ENCODE measurements around the gene RRAGD. TPM values are rescaled to one million over a fixed set of nuclear protein-coding genes. Genes with fewer than 3 reads are reported as not detected.

RRAGD gene, protein sequence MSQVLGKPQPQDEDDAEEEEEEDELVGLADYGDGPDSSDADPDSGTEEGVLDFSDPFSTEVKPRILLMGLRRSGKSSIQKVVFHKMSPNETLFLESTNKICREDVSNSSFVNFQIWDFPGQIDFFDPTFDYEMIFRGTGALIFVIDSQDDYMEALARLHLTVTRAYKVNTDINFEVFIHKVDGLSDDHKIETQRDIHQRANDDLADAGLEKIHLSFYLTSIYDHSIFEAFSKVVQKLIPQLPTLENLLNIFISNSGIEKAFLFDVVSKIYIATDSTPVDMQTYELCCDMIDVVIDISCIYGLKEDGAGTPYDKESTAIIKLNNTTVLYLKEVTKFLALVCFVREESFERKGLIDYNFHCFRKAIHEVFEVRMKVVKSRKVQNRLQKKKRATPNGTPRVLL
- 0.51 and 1.2 TPM in 2 replicates for total RNA-seq

DNA sequence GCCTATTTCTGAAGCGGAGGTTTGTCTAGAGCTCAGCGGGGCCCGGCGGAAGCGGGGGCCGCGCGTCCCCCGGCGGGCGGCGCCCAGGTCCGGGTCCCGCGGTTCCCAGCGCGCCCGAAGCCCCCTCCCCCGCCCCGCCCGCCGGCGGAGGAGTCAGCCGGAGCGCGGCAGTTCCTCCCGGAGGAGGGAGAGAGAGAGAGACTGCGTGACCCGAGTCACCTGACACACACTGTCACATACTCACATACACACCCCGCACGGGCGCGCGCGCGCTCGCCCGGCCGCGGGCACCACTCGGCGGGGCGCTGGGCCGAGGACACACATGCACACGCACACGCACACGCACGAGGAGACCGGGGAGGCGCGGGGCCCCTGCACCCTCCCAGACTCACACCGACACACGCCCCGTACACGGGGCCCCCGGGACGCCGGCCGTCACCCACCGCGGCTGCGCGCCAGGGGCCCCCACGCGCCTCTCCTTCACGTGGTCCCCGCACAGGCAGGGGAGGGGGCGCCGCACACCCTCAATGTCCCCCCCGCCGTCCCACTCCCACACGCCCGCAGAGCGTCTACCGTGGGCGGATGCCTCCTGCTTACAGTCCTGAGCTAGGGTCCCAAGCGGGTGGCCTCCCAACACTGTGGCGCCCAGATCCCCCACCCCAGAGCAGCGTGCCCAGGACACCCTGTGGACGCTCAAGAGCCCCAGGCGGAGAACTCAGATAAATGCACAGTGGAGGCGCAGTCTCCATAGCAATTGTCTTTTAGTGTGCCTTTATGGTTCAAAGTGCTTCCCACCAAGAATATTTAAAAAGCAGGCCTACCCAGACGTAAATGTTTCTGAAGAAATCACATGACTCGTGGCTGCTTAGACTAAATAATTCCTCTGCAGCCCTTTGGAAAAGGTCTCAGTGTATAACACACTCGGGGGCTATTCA, at the start of gene RRAGD:
RRAGD (minus strand) TSS at position 203 of the 935 bp plus-strand sequence. CDS start 280 bp downstream, outside the sequence.
- DNase-seq: peak; percentile 19

DNA sequence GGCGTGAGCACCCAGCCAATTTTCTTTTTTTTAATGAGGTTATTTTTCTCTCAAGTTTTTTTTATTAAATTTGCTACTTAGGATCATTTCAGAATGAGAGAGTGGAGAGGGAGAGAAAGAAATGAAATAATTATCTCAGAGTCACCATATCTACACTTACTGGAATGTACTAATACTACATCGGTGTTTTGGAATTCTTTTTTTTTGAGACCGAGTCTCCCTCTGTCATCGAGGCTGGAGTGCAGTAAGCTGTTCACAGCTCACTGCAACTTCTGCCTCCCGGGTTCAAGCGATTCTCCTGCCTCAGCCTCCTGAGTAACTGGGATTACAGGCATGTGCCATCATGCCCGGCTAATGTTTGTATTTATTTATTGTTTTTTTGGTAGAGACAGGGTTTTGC, 48.6 kb upstream of the RRAGD start:
- no peak for DNase-seq

DNA sequence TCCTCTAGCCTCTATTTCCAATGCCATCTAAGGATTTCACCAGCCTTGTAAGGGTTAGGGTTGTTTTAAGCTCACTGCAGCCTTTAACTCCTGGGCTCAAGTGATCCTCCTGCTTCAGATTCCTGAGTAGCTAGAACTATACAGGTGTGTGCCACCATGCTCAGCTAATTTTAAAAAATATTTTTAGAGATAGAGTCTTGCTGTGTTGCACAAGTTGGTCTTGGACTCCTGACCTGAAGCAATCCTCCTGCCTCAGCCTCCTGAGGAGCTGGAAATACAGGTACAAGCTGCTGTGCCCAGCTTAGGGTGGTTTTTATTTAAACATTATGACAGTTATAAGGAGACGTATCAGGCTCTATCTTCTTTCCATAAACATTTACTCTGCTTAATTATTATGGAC, 47.4 kb upstream of the RRAGD start:
- DNase-seq: no peak

DNA sequence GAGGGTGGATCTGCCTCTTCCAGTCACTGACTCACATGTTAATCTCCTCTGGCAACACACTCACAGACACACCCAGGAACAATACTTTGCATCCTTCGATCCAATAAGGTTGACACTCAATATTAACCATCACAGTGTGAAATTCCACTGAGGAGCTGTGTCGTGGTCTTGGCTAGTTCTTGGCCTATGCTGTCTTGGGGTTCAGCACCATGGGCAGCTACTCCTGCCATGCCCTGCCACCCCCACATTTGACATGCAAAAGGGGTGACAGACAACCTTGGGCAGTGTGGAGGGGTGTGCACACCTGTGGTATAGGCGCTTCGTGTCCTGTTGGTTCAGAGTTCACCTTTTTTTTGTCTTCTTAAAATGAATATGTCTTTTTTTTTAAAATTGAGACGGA, 46.6 kb upstream of the RRAGD start:
- DNase-seq: no peak

DNA sequence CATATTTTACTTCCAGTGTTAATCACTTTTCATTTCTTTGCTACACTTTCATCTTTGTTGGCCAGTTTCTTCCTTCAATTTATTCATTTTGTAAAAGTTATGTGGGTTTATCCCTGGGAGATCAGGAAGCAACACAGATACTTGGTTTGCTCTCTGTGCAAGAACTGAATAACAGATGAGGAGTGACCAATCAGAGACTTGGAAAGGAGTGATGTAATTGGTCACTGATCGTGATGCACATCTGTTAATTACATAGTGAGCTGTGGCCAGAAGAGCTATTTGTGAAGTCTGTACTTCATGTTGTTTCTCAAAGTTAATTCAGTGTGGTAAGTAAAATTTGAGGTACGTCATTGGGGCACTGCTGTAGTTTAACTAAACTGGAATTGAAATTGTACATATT, 42.2 kb upstream of the RRAGD start:
- peak; percentile 7 for DNase-seq

DNA sequence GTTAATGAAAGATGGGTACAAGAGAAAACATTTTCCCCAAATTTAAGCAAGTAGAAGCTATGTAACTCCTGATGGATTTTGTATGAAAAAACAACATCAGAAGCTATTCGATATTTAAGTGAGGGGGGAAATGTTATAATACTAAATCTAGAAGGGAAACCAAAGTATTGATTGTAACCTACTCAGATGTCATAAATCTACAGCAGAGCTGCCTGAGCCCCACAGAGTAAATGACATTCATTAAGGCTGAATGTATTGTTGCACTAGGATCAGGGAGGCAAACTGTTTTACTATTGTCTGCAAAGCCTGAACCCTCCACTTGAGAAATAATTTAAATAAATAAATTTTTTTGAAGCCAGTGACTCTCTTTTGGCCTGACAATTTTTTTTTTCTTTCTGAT, 40.2 kb upstream of the RRAGD start:
- no peak for DNase-seq

DNA sequence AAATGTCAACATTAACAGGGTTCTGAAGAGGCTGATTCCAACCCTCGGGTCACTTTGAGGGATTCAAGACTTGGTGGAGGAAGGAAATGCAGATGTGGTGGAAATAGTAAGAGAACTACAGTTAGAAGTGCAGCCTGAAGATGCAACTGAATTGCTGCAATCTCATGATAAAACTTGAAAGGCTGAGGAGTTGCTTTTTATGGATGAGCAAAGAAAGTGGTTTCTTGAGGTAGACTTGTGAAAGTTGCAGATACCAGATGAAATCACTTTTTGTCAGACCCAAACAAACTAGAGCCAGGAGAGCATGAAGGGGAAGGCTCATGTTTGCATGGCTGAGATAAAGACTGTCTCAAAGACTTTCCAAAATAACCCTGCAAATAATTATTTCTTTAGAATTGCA, 37.1 kb upstream of the RRAGD start:
- no peak for DNase-seq

DNA sequence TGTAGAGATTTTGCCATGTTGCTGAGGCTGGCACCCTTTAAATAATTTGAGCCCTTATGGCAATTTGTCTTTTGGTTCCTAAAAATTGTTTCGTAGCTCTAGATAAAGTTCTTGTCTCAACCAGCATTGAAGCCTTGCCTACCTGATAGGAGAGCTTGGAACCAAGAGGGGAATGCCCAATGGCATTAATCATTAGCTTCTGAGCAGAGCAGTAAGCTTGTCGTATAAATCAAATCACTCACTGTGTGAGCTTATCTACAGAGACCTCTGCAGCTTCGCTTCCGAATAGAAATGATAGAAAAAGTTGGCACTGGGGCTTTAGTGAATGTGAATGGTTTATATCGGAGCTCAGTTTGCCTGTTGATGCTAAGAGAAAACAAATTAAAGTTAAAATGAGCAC, 31.6 kb upstream of the RRAGD start:
- DNase-seq: no peak

DNA sequence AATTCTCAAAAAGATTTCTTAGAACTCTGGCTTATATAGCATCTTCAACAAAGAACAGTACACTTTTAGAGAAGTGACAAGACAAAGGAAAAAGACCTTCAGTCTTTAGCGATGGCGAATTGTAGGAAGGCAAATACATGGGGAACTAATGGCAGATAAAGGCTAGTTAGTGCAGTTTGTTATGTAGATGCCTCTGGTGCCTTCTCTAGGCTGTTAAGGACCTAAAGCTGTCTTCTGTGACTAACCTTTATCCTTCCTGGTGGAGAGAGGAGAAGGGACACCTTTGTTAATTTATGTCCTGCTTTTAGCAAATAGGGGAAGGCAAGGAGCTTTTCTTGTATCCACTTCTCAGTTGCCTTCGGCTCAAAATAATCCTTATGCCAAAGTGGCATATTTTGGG, 28.1 kb upstream of the RRAGD start:
- DNase-seq: no peak

DNA sequence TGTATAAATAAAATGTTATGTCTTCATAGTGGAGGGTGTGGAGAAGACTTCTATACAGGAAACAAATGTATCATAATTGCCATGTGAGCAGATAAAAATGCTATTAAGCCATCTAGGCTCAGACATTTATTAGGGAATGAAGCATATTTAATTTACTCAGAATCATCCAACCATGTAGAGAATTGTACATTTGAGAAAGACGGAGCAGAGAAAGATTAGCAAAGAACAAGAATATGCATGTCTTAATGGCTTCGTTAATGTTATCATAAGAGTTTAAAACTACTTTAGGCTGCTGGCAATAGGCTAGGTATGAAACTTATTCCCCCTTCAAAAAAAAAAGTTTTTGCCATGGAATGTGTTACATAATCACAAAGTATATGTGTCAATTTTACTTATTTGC, 26.9 kb upstream of the RRAGD start:
- no peak for DNase-seq

DNA sequence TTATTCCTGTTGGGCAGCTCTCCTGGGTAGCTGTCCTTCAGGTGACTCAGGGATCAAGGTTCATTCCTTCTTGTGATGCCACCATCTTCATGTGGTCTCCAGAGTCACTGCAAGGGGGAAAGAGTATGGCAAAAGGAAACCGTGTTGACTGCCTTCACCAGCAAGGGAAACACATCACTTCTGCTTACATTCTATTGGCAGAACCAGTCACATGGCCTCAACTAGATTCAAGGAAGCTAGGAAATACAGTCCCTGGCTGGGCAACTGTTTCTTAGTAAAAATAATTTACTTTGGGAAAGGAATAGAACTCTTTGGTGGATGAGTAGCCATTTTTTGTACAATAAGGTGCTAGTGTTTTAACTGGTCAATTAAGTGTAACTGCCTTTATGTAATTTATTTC, 26.2 kb upstream of the RRAGD start:
- DNase-seq: no peak

DNA sequence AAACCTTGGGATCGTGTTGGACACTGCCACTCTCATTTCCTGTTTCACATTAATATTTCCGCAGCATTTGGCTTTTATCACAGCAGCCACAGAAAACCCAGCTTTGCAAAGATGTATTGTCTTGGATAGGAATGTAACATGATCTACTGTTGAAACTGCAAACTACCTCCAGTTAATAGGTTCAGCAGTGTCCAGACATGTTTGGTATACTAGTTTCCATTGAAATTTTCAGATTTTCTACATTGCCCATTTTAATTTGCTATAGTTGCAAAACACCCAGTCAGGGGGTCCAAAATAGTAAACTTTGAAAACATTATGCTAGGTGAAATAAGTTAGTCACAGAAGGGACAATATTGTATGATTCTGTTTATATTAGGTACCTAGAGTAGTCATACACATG, 24.2 kb upstream of the RRAGD start:
- no peak for DNase-seq

DNA sequence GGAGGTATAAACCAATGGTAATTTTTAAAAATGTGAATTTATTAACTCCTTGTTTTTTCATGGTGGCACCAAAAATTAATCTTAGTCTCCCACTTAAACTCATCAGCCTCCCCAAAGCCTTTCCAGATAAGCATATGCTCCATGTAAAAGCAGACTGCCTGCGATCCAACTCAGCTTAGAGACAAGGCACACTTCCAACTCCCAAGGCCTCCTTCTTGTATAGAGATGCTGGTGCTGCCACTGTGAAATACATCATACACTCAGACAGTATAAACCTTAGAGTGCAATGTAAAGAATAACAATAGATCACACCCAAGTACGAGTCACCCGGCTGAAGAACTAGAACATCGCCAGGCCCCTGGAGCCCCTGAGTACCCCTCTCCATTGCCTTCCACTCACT, 22.9 kb upstream of the RRAGD start:
- no peak for DNase-seq

DNA sequence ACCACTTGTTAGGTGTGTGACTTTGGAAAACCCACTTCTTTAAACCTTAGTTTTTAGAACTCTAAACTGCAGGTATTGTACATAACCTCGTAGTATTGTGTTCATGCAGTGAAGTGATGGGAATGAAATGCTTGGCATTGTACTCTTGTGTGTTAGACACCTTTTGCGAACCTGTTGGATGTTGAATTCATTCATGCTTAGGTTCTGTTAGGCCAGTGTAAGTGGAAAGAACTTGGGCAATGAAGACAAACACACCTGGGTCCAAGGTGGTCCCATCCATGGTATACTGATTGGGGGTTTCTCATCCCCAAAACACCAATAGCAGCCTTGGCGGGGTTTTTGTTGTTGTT, 22.1 kb upstream of the RRAGD start:
- DNase-seq: no peak

DNA sequence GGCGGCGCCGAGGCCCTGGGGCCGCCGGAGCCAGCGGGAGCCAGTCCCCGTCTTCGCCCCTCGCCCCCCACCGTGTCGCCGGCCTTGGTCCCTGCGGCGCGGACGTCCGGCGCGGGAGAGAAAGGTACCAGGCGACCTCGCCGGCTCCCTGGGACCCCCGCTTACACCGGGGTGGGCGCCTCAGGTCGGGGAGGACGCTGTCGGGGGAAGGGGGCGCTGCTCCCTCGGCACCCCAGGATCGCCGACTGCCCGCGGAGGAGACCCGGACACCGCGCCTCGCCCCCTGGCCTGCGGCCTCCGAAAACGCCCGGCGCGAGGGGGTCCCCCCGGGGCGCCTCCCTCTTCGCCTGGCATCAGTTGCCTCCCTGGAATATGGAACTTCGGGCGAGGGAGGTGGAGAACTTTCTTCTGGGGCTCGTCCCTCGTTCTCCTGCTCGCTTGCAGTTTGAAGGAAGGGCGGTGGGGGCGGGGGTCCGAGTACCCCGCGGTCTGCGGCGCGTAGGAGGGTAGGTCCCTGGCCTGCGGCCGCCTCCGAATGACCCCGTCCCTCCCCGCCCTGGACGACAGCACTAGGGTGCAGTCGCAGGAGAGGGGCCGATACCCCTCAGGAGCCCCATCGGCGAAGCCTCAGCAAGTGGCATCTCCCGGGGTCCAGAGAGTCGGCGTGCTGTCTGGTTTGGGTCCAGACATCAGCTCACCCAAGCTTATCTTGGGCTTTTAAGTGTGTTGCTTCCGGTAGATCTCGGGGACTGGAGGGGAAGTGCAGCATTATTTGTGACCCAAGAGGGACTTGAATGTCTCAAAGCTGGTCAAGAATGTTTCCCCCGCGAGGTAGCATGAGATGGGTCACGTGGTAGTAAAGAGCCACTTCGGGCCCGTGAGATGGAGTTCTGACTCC, 21.4 kb upstream of the RRAGD start:
- DNase-seq: no peak

DNA sequence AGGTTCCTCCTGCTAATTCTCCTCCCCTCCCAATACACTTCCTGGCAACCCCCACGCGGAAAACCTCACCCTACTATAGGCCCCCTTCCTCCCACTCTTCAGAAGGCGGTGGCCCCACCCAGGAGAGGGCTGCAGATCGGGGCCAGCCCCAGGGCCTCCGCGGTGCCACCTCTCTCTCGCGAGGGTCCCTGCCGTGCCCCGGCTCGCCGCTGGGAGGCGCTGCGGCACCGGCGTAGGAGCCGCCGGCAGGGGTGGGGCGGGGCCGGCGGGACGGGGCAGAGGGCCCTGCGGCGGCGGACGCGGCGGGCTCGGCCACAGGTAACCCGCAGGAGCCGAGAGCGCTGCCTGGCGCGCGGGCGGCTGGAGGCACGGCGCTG, 20.8 kb upstream of the RRAGD start, which contains the start of gene ANKRD6:
ANKRD6 (plus strand) TSS at position 278 of the 377 bp plus-strand sequence. CDS start 133,825 bp downstream, outside the sequence.
- DNase-seq: peak; percentile 66

DNA sequence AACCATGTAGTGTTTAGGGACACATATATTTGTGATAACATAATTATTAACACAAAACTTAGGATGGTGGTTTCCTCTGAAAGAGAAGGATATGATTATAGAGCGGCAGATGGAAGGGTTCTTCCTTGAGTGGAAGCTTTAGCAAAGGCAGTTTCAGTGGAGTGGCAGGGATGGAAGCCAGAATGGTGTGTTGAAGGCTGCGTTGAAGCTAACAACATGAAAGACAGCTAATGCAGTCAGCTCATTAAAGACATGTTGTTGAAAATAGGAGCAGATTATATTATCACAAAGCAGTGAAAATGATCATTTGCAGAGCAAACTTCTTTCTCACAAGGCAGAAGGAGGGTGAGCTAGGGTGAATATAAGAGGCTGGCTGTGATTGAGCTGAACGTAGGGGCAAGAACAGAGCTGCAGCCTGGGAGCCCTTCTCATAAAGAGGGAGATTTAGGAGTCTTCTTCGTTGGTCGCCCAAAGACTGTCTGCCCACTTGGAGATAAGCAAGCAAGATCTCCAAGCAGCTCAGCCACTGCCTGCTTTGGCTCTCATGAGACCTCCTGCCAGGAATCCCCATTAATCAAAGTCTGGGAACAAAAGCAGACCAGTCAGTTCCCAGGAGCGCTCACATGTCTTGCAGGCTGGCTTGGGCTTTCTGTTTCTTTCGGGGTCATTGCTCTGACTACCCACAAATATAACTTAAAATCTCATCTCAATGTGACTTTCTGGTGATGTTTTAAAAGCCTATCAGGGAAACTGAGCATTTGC, 18.3 kb upstream of the RRAGD start:
- DNase-seq: no peak

DNA sequence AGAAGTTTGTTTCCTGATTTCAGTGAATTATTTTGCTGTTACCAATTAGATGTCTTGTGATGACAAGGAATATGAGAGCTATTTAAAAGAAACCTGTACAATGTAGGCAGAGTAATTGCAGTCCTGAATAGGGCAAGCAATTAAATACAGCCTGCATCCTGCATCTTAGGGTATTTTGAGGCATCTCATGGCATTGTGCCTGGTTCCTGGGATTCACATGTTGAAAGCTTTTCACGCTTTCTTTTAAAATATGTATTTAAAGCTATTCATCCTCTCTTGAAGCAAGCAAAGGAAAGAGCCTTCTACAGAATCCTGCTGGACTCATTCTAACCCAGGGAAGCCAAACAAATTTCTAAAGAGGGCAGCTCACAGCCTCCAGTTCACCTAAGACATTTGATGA, 4.7 kb upstream of the RRAGD start:
- no peak for DNase-seq

DNA sequence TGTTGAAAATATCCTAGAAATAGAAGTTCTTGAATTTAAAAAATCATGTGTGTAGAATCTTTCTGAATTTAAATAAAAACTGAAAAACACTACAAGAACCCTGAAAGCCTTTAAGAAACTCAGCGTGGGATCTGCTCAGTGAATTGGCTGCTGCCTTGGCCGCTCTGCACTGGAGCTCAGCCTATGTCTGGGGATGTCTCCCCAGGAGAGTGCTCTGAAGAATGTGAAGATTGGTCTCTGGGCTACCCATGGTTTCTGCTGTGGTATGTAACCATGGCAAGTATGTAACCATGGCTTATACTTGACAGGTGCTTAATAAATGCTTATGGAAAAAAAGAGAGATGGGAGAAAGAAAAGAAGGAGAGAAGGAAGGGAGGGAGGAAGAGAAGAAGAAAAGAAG, 3.1 kb upstream of the RRAGD start:
- DNase-seq: no peak

DNA sequence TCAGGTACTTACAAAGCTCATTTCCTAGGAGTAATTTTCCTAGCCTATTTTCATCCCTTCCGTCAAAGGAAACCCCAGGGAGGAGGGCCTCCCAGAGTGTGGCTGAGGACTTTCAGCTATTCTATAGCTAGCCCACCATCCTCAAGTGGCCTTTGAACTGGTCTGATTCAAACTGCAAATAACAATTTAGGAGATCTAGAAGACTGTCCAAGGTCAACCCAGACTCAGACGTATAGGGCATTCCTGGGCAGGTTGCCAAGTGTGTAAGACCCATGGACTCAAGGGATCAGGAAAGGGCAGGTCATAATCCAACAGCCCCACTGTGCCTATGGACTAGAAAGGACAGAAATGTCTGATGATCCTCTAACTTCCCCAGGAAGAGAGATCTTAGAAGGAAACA, 2.1 kb upstream of the RRAGD start:
- no peak for DNase-seq

DNA sequence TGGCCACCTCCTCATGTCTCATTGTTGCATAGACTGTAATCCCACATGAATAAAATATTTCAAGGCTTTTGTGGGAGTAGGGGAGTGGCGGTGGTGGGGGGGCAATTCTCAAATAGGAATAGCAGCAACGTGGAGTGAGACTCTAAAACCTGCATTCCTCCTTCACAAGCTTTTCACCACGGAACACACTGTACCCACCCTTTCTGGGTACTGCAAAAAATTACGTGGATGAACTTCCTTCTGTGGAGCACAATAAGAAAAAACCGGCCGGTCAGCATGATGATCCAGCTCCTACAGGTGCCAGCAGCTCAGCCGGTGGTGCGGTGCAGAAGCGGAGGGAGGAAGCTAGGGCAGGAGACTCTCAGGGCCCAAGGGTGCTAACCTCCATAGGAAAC, 930 bp upstream of the RRAGD start:
- DNase-seq: no peak
